Measurements from ENCODE around the gene MCTP2.
A peak's percentile ranks its signal among the peaks of the same experiment; 100 is the strongest.

The MCTP2 gene

DNA sequence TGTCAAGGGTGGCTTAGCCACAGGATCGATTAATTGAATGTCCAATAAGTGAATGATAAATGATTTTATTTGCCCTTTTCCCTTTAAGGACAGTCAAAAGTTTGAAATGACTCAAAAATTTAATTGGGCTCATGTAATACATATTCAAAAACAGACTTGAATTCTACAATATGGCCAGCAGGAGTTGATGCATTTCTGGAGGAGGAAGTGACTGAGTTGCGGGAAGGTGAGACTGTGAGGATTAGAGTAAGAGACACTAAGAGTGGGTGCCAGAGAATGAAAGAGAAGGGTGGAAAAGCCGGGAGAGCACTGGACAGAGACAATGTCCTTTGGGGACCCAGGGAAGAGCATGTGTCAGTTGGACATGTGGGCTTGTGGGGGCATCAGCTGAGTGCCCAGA is 83.3 kb downstream of the MCTP2 start:
- Histone ChIP-seq H3K4me1 (ENCODE audit: control insufficient read depth in 5 of 5, insufficient read depth in 5 of 5, low read length in 5 of 5) (no peaks in the 10 kb centered on the region), H3K9me3 (ENCODE audit: control insufficient read depth in 5 of 5, low read length in 5 of 5) (no peaks in the 10 kb centered on the region), H3K27me3 (ENCODE audit: control insufficient read depth in 5 of 5, insufficient read depth in 4 of 5, low read length in 5 of 5) (no peaks in the 10 kb centered on the region), H3K4me3 (ENCODE audit: low read depth in 1 of 5, low read length in 5 of 5) (no peak overlapping the region), H3K36me3 (ENCODE audit: control insufficient read depth in 5 of 5, insufficient read depth in 5 of 5, low read length in 5 of 5) (no peaks in the 10 kb centered on the region), H3K9ac (ENCODE audit: low read length in 5 of 5) (no peak overlapping the region), H3K27ac (ENCODE audit: low read depth, low read length) (no peak overlapping the region)

DNA sequence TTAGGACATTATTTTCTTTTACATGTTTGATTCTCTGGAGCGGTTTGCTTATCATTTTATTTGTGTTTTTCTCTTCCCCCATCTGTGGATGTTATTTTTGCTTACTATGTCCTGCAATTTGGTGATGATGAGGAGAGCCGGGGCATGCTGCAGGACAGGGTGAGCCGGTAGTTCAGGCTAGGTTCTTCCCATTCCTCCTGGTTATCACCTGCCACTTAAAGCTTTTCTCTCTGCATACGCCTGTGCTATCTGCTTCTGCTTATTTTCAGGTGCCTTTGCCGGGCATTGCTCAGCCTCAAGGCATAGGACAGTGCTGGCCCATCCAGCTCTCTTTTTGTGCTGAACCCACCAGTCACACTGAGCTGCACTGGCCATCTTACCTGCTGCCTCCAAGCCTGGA is 85.8 kb downstream of the MCTP2 start:
- no peak overlapping the region for H3K27ac ChIP-seq (ENCODE audit: low read depth, low read length)
- H3K9ac ChIP-seq (ENCODE audit: low read length in 5 of 5): no peak overlapping the region
- H3K9me3 ChIP-seq (ENCODE audit: control insufficient read depth in 5 of 5, low read length in 5 of 5): no peaks in the 10 kb centered on the region
- H3K27me3 ChIP-seq (ENCODE audit: control insufficient read depth in 5 of 5, insufficient read depth in 4 of 5, low read length in 5 of 5): no peaks in the 10 kb centered on the region
- H3K4me3 ChIP-seq (ENCODE audit: low read depth in 1 of 5, low read length in 5 of 5): no peak overlapping the region
- no peaks in the 10 kb centered on the region for H3K36me3 ChIP-seq (ENCODE audit: control insufficient read depth in 5 of 5, insufficient read depth in 5 of 5, low read length in 5 of 5)
- H3K4me1 ChIP-seq (ENCODE audit: control insufficient read depth in 5 of 5, insufficient read depth in 5 of 5, low read length in 5 of 5): peaks cover 0 to 3% (median 0%) of the 10 kb centered on the region in 5 donors

DNA sequence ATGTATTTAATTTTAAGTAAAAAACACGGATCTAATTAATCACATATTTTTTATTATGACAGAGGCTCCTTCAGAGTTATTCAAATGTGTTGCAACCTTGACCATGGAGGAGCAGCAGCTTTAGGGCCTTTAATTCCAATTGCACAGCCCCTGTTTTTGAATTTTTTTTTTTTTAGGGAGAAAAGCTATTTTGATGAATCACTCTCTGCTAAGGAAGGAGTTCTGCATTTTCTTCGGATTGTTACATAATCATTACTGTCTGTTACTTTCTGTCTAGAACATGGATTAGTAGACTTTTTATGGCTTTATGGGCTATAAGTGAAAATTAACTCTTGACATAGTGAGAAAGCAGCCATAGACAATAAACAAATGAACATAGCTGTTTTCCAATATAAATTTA is 90.8 kb downstream of the MCTP2 start:
- no peaks in the 10 kb centered on the region for H3K36me3 ChIP-seq (ENCODE audit: control insufficient read depth in 5 of 5, insufficient read depth in 5 of 5, low read length in 5 of 5)
- H3K27me3 ChIP-seq (ENCODE audit: control insufficient read depth in 5 of 5, insufficient read depth in 4 of 5, low read length in 5 of 5): no peaks in the 10 kb centered on the region
- no peak overlapping the region for H3K27ac ChIP-seq (ENCODE audit: low read depth, low read length)
- H3K4me3 ChIP-seq (ENCODE audit: low read depth in 1 of 5, low read length in 5 of 5): no peak overlapping the region
- H3K9ac ChIP-seq (ENCODE audit: low read length in 5 of 5): no peak overlapping the region
- H3K4me1 ChIP-seq (ENCODE audit: control insufficient read depth in 5 of 5, insufficient read depth in 5 of 5, low read length in 5 of 5): peaks cover 0 to 9% (median 4%) of the 10 kb centered on the region in 5 donors
- no peaks in the 10 kb centered on the region for H3K9me3 ChIP-seq (ENCODE audit: control insufficient read depth in 5 of 5, low read length in 5 of 5)

DNA sequence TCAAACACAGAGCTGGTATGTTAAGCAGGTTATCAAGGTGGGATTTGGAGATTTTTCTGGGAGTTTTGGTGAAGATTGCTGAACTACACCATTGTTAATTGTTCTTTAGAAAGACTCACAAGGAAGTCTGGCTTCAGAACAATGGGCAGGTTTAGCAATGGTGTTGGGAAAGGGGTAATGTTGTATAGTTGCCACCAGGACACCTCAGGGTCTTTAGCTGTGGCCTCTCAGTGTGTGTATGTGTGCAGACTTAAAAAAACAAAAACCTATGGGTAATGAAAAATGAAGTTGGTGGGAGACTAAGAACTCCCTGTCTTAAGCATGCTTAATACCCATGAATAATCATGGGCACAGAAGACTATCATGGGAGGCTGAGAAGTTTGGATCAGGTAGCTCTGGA is 91.7 kb downstream of the MCTP2 start:
- Histone ChIP-seq H3K27ac (ENCODE audit: low read depth, low read length) (no peak overlapping the region), H3K27me3 (ENCODE audit: control insufficient read depth in 5 of 5, insufficient read depth in 4 of 5, low read length in 5 of 5) (no peaks in the 10 kb centered on the region), H3K9me3 (ENCODE audit: control insufficient read depth in 5 of 5, low read length in 5 of 5) (no peaks in the 10 kb centered on the region), H3K4me3 (ENCODE audit: low read depth in 1 of 5, low read length in 5 of 5) (no peak overlapping the region), H3K4me1 (ENCODE audit: control insufficient read depth in 5 of 5, insufficient read depth in 5 of 5, low read length in 5 of 5) (peaks cover 0 to 9% (median 4%) of the 10 kb centered on the region in 5 donors), H3K36me3 (ENCODE audit: control insufficient read depth in 5 of 5, insufficient read depth in 5 of 5, low read length in 5 of 5) (no peaks in the 10 kb centered on the region), H3K9ac (ENCODE audit: low read length in 5 of 5) (no peak overlapping the region)

- Histone ChIP-seq H3K4me1 (ENCODE audit: control insufficient read depth in 5 of 5, insufficient read depth in 5 of 5, low read length in 5 of 5) (peaks cover 0 to 9% (median 4%) of the 10 kb centered on the region in 5 donors), H3K27me3 (ENCODE audit: control insufficient read depth in 5 of 5, insufficient read depth in 4 of 5, low read length in 5 of 5) (no peaks in the 10 kb centered on the region), H3K4me3 (ENCODE audit: low read depth in 1 of 5, low read length in 5 of 5) (peak overlapping the region in 4 of 5 donors; percentile 3 to 61 (median 32)), H3K9ac (ENCODE audit: low read length in 5 of 5) (peak overlapping the region in 1 of 5 donors; percentile 53), H3K9me3 (ENCODE audit: control insufficient read depth in 5 of 5, low read length in 5 of 5) (no peaks in the 10 kb centered on the region), H3K27ac (ENCODE audit: low read depth, low read length) (no peak overlapping the region), H3K36me3 (ENCODE audit: control insufficient read depth in 5 of 5, insufficient read depth in 5 of 5, low read length in 5 of 5) (no peaks in the 10 kb centered on the region)
Measured at GRCh38 chr15:94324117-94324826, 92.9 kb downstream of the MCTP2 start.

- H3K4me1 ChIP-seq (ENCODE audit: control insufficient read depth in 5 of 5, insufficient read depth in 5 of 5, low read length in 5 of 5): peaks cover 0 to 9% (median 4%) of the 10 kb centered on the region in 5 donors
- H3K9ac ChIP-seq (ENCODE audit: low read length in 5 of 5): no peak overlapping the region
- H3K27ac ChIP-seq (ENCODE audit: low read depth, low read length): no peak overlapping the region
- H3K36me3 ChIP-seq (ENCODE audit: control insufficient read depth in 5 of 5, insufficient read depth in 5 of 5, low read length in 5 of 5): no peaks in the 10 kb centered on the region
- no peaks in the 10 kb centered on the region for H3K27me3 ChIP-seq (ENCODE audit: control insufficient read depth in 5 of 5, insufficient read depth in 4 of 5, low read length in 5 of 5)
- no peaks in the 10 kb centered on the region for H3K9me3 ChIP-seq (ENCODE audit: control insufficient read depth in 5 of 5, low read length in 5 of 5)
- H3K4me3 ChIP-seq (ENCODE audit: low read depth in 1 of 5, low read length in 5 of 5): no peak overlapping the region
Measured at GRCh38 chr15:94324835-94325767, 93.7 kb downstream of the MCTP2 start.

GRCh38 chr15:94327356-94327936 is 96.1 kb downstream of the MCTP2 start:
- Histone ChIP-seq H3K9ac (ENCODE audit: low read length in 5 of 5) (no peak overlapping the region), H3K36me3 (ENCODE audit: control insufficient read depth in 5 of 5, insufficient read depth in 5 of 5, low read length in 5 of 5) (no peaks in the 10 kb centered on the region), H3K9me3 (ENCODE audit: control insufficient read depth in 5 of 5, low read length in 5 of 5) (no peaks in the 10 kb centered on the region), H3K4me3 (ENCODE audit: low read depth in 1 of 5, low read length in 5 of 5) (no peak overlapping the region), H3K4me1 (ENCODE audit: control insufficient read depth in 5 of 5, insufficient read depth in 5 of 5, low read length in 5 of 5) (peaks cover 0 to 4% (median 4%) of the 10 kb centered on the region in 5 donors), H3K27ac (ENCODE audit: low read depth, low read length) (no peak overlapping the region), H3K27me3 (ENCODE audit: control insufficient read depth in 5 of 5, insufficient read depth in 4 of 5, low read length in 5 of 5) (no peaks in the 10 kb centered on the region)

GRCh38 chr15:94331731-94332130 is 100.4 kb downstream of the MCTP2 start:
- H3K36me3 ChIP-seq (ENCODE audit: control insufficient read depth in 5 of 5, insufficient read depth in 5 of 5, low read length in 5 of 5): no peaks in the 10 kb centered on the region

GRCh38 chr15:94335616-94336015 is 104.3 kb downstream of the MCTP2 start:
- Histone ChIP-seq H3K36me3 (ENCODE audit: control insufficient read depth in 5 of 5, insufficient read depth in 5 of 5, low read length in 5 of 5) (no peaks in the 10 kb centered on the region), H3K27me3 (ENCODE audit: control insufficient read depth in 5 of 5, insufficient read depth in 4 of 5, low read length in 5 of 5) (no peaks in the 10 kb centered on the region), H3K4me1 (ENCODE audit: control insufficient read depth in 5 of 5, insufficient read depth in 5 of 5, low read length in 5 of 5) (no peaks in the 10 kb centered on the region), H3K4me3 (ENCODE audit: low read depth in 1 of 5, low read length in 5 of 5) (no peak overlapping the region), H3K9ac (ENCODE audit: low read length in 5 of 5) (no peak overlapping the region), H3K9me3 (ENCODE audit: control insufficient read depth in 5 of 5, low read length in 5 of 5) (no peaks in the 10 kb centered on the region), H3K27ac (ENCODE audit: low read depth, low read length) (no peak overlapping the region)

More at GRCh38 chr15:94331731-94332130, 100.4 kb downstream of the MCTP2 start:
- H3K9ac ChIP-seq (ENCODE audit: low read length in 5 of 5): no peak overlapping the region
- no peaks in the 10 kb centered on the region for H3K27me3 ChIP-seq (ENCODE audit: control insufficient read depth in 5 of 5, insufficient read depth in 4 of 5, low read length in 5 of 5)
- no peaks in the 10 kb centered on the region for H3K9me3 ChIP-seq (ENCODE audit: control insufficient read depth in 5 of 5, low read length in 5 of 5)
- no peaks in the 10 kb centered on the region for H3K4me1 ChIP-seq (ENCODE audit: control insufficient read depth in 5 of 5, insufficient read depth in 5 of 5, low read length in 5 of 5)
- H3K4me3 ChIP-seq (ENCODE audit: low read depth in 1 of 5, low read length in 5 of 5): no peak overlapping the region
- no peak overlapping the region for H3K27ac ChIP-seq (ENCODE audit: low read depth, low read length)
